Skeletal muscle satellite cell (primary cell): ENCODE results near the gene CAMK1D. TPM values are rescaled to one million over a fixed set of nuclear protein-coding genes. Genes with fewer than 3 reads are reported as not detected.

Source experiments
- H3K27me3 ChIP-seq: 2 replicates; pipeline ENCODE4 v1.7.0; 2013; ENCODE audit warnings: low read length; ENCODE audit not compliant: control insufficient read depth, insufficient read depth
- H3K36me3 ChIP-seq: 2 replicates; pipeline ENCODE4 v1.7.0; 2013; ENCODE audit warnings: mild to moderate bottlenecking, control low read depth, low read length; ENCODE audit not compliant: insufficient read depth
- H3K4me1 ChIP-seq: 2 replicates; pipeline ENCODE4 v1.7.0; 2013; ENCODE audit warnings: low read length; ENCODE audit not compliant: control insufficient read depth, insufficient read depth
- H3K4me2 ChIP-seq: 2 replicates; pipeline ENCODE4 v1.7.0; 2013; ENCODE audit warnings: mild to moderate bottlenecking, low read length
- H3K4me3 ChIP-seq: 2 replicates; pipeline ENCODE4 v1.7.0; 2013; ENCODE audit warnings: low read length
- H3K9ac ChIP-seq: 2 replicates; pipeline ENCODE4 v1.7.0; 2013; ENCODE audit warnings: mild to moderate bottlenecking, low read depth, low read length, moderate library complexity
- H3K9me3 ChIP-seq: replicated peaks from 2 replicates; pipeline ENCODE4 v1.7.0; 2013; ENCODE audit warnings: mild to moderate bottlenecking, control low read depth, low read length
- small RNA-seq: library from RNA; depleted of rRNA; stranded (forward); fragments of <200 nt; gene quantifications from one replicate; pipeline ENCODE3, GENCODE V24; 2012

The CAMK1D gene

DNA sequence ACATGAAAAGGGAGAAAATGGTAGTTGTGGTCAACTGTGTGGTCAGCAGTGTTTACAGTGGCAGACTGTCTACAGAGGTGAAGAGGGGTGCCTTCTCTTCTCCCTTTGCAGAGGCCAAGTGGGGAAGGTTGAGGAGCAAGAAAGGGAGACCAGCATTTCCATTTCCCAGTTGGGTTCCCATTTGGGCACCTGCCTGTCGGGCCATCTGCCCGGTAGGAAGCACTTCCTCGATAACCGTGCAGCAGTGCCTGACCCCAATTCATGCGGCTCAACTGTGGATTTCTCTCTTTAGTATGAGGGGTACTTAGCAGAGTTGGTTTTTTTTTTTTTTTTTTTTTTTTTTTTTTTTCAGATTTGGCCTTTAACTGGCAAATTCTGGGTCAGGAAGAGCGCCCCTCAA is 525.2 kb downstream of the CAMK1D start:
- Histone ChIP-seq H3K27me3 (peaks cover 12% of the 10 kb centered on the region), H3K36me3 (no peaks in the 10 kb centered on the region), H3K9ac (no peak overlapping the region), H3K4me2 (no peak overlapping the region), H3K4me1 (no peaks in the 10 kb centered on the region), H3K9me3 (no peaks in the 10 kb centered on the region), H3K4me3 (no peak overlapping the region)

DNA sequence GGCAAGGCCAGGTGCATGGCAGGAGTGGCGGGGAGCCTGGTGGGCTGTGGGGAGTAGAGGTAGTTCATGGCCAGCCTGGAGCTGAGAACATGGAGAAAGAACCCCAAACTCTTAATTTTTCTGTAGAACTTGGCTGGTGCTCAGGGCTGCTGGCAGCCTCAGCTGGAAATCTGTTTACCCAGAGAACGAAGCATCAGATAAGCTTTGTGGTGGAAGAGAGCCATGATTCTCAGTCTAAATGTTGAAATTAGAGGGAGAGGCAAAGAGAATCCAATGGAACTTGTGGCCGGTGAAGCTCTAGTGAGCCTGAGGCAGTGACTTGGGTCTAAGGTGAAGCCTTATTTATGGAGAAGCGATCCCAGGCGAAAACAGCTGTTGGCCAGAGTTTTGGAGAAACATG is 525.8 kb downstream of the CAMK1D start:
- no peak overlapping the region for H3K9ac ChIP-seq
- peaks cover 12% of the 10 kb centered on the region for H3K27me3 ChIP-seq
- no peak overlapping the region for H3K4me3 ChIP-seq
- H3K36me3 ChIP-seq, result no peaks in the 10 kb centered on the region
- no peaks in the 10 kb centered on the region for H3K9me3 ChIP-seq
- no peaks in the 10 kb centered on the region for H3K4me1 ChIP-seq
- H3K4me2 ChIP-seq, result no peak overlapping the region

DNA sequence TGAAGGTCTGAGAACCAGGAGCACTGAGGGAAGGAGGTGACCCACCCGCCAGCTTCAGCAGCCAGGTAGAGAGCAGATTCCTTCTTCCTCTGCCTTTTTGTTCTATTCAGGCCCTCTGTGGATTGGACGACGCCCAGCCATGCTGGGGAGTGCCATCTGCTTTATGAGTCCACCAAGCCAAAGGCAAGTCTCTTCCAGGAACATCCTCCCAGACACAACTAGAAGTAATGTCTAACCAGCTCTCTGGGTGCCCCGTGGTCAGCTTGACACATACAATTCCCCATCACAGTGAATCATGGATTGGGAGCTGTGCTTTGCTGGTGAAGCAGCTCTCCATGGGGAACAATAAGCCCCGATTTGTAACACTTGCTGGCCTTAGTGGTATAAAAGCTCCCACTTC is 526.9 kb downstream of the CAMK1D start:
- Histone ChIP-seq H3K27me3 (peaks cover 12% of the 10 kb centered on the region), H3K9me3 (no peaks in the 10 kb centered on the region), H3K4me3 (no peak overlapping the region), H3K4me1 (no peaks in the 10 kb centered on the region), H3K4me2 (no peak overlapping the region), H3K36me3 (no peaks in the 10 kb centered on the region), H3K9ac (no peak overlapping the region)

GRCh38 chr10:12877150-12877549 is 527.8 kb downstream of the CAMK1D start:
- Histone ChIP-seq H3K27me3 (peaks cover 9% of the 10 kb centered on the region), H3K9me3 (no peaks in the 10 kb centered on the region), H3K4me3 (no peak overlapping the region), H3K36me3 (no peaks in the 10 kb centered on the region), H3K4me2 (no peak overlapping the region), H3K9ac (no peak overlapping the region), H3K4me1 (no peaks in the 10 kb centered on the region)

GRCh38 chr10:12880423-12880822 is 531.1 kb downstream of the CAMK1D start:
- H3K27me3 ChIP-seq, result peaks cover 9% of the 10 kb centered on the region
- H3K4me2 ChIP-seq, result no peak overlapping the region
- no peaks in the 10 kb centered on the region for H3K9me3 ChIP-seq
- H3K4me3 ChIP-seq, result no peak overlapping the region
- H3K9ac ChIP-seq, result no peak overlapping the region
- H3K36me3 ChIP-seq, result no peaks in the 10 kb centered on the region
- H3K4me1 ChIP-seq, result no peaks in the 10 kb centered on the region

DNA sequence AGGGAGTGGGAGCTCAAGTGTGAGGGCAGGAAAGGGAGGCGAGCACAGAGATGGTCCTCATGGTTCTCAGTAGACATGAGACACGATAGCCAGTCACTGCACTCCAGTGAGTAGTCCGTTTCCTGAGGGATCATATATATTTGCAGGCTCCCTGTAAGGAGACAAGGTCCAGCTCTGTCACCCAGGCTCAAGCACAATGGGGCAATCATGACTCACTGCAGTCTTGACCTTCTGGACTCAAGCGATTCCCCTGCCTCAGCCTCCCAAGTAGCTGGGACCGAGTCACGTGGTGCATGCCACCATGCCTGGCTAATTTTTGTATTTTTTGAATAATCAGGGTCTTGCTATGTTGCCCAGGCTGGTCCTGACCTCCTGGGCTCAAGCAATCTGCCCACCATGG is 535.5 kb downstream of the CAMK1D start:
- Histone ChIP-seq H3K27me3 (no peaks in the 10 kb centered on the region), H3K9ac (no peak overlapping the region), H3K4me3 (no peak overlapping the region), H3K4me1 (no peaks in the 10 kb centered on the region), H3K9me3 (no peaks in the 10 kb centered on the region), H3K4me2 (no peak overlapping the region), H3K36me3 (no peaks in the 10 kb centered on the region)

Small RNA genes lying within 50 kb of the gene (small RNA-seq; reads per million reads assigned to genes)
- gene MIR4480, result not detected
- not detected for gene MIR548Q
- not detected for gene RF00279
- not detected for gene RN7SL198P
- not detected for gene RNU6ATAC39P
